Tibial artery (tissue), 4 donors: Measurements from ENCODE around the gene RERE.

Experiments
- DNase-seq, 2 donors: peaks; one replicate each; pipeline ENCODE4 v3.0.0-alpha.2; 2019
- H3K27ac ChIP-seq, 2 donors: fragments of 200-600 bp; sonication (generic) in 1 of 2; 1 replicate in 1 of 2; 2 replicates in 1 of 2; pipeline ENCODE4 v1.5.1; 2018 to 2019; ENCODE audit warnings: mild to moderate bottlenecking in 1 of 2
- H3K27me3 ChIP-seq, 2 donors: fragments of 200-600 bp; sonication (generic) in 1 of 2; one replicate each; pipeline versions ENCODE4 v1.5.1 to v1.6.0; 2016 to 2019
- H3K36me3 ChIP-seq, 3 donors: fragments of 200-600 bp; sonication (generic) in 2 of 3; one replicate each; pipeline ENCODE4 v1.5.1; 2016 to 2019; ENCODE audit warnings: mild to moderate bottlenecking in 2 of 3
- H3K4me1 ChIP-seq, 4 donors: fragments of 200-600 bp; sonication (generic) in 2 of 4; 1 replicate in 3 of 4; 2 replicates in 1 of 4; pipeline ENCODE4 v1.5.1; 2016 to 2019
- H3K4me3 ChIP-seq, 2 donors: fragments of 200-600 bp; sonication (generic) in 1 of 2; 1 replicate in 1 of 2; 2 replicates in 1 of 2; pipeline ENCODE4 v1.5.1; 2018 to 2019; ENCODE audit warnings: mild to moderate bottlenecking in 2 of 2
- H3K9me3 ChIP-seq, 3 donors: fragments of 200-600 bp; sonication (generic) in 1 of 3; one replicate each; pipeline ENCODE4 v1.5.1; 2016 to 2019
- intact Hi-C: fragments of 100-400 bp; cut with DNase I; formaldehyde crosslinking; loops from one replicate; pipeline ENCODE4 v1.15.0; 2023; ENCODE audit warnings: low total_unique reads
- TF ChIP-seq, protein P1 (sequence below), 2 experiments: fragments of 200-600 bp in 1 of 2; fragments of 450-650 bp in 1 of 2; IDR thresholded peaks; one replicate each; pipeline ENCODE4 v1.5.1; 2017 to 2019; ENCODE audit warnings: antibody characterized with exemption in 2 of 2, mild to moderate bottlenecking in 1 of 2, moderate library complexity in 1 of 2

Gene RERE

DNA sequence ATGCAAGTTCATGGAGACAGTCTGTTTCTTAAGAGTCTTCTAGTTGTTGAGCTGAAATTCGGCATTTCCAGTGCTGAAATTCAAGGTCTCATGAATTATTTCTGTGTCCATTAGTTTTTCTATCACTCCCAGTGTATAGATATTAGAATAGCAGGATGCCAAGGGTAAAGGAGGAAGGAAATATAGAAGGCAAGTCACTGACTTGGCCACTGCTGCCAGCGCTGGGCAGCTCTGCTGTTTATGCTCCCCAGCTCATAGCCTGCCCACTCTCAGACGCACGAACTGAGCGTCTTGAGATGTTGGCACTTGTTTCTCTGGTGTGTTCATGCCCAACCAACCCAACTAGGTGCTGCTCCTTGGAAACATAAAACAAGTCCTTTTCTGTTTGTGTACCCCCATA, 389.5 kb downstream of the RERE start:
- Histone ChIP-seq H3K4me3 (no peak overlapping the region), H3K4me1 (peaks cover 0 to 24% (median 17%) of the 10 kb centered on the region in 4 donors), H3K27ac (peak overlapping the region; percentile 23 to 42), H3K9me3 (no peaks in the 10 kb centered on the region), H3K36me3 (no peaks in the 10 kb centered on the region), H3K27me3 (no peaks in the 10 kb centered on the region)
- TF ChIP-seq, protein P1, sequence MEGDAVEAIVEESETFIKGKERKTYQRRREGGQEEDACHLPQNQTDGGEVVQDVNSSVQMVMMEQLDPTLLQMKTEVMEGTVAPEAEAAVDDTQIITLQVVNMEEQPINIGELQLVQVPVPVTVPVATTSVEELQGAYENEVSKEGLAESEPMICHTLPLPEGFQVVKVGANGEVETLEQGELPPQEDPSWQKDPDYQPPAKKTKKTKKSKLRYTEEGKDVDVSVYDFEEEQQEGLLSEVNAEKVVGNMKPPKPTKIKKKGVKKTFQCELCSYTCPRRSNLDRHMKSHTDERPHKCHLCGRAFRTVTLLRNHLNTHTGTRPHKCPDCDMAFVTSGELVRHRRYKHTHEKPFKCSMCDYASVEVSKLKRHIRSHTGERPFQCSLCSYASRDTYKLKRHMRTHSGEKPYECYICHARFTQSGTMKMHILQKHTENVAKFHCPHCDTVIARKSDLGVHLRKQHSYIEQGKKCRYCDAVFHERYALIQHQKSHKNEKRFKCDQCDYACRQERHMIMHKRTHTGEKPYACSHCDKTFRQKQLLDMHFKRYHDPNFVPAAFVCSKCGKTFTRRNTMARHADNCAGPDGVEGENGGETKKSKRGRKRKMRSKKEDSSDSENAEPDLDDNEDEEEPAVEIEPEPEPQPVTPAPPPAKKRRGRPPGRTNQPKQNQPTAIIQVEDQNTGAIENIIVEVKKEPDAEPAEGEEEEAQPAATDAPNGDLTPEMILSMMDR (IDR thresholded peaks at IDR 0.05), result no peak
- DNase-seq, result peak; percentile 45 to 76
- intact Hi-C loops, result loop anchor here (10.0 kb wide), 1 partner anchor 277 kb away; no protein-coding TSS in a partner anchor

GRCh38 chr1:8427493-8427892, 389.9 kb downstream of the RERE start:
- H3K27ac ChIP-seq, result peak overlapping the region; percentile 23 to 42
- no peaks in the 10 kb centered on the region for H3K9me3 ChIP-seq
- H3K4me1 ChIP-seq, result peaks cover 0 to 24% (median 17%) of the 10 kb centered on the region in 4 donors
- no peaks in the 10 kb centered on the region for H3K36me3 ChIP-seq
- intact Hi-C loops, result loop anchor here (10.0 kb wide), 1 partner anchor 277 kb away; no protein-coding TSS in a partner anchor
- TF ChIP-seq, protein P1 (IDR thresholded peaks at IDR 0.05), result no peak
- no peak overlapping the region for H3K4me3 ChIP-seq
- no peak for DNase-seq
- H3K27me3 ChIP-seq, result no peaks in the 10 kb centered on the region

- Histone ChIP-seq H3K4me3 (no peak overlapping the region), H3K9me3 (no peaks in the 10 kb centered on the region), H3K27ac (no peak overlapping the region), H3K4me1 (peaks cover 0 to 24% (median 17%) of the 10 kb centered on the region in 4 donors), H3K36me3 (no peaks in the 10 kb centered on the region), H3K27me3 (no peaks in the 10 kb centered on the region)
- TF ChIP-seq, protein P1 (IDR thresholded peaks at IDR 0.05), result no peak
- no peak for DNase-seq
- intact Hi-C loops, result loop anchor here (10.0 kb wide), 1 partner anchor 278 kb away; no protein-coding TSS in a partner anchor
Observed at GRCh38 chr1:8426996-8427395, 390.4 kb downstream of the RERE start.

GRCh38 chr1:8425781-8426161, 391.7 kb downstream of the RERE start:
- DNase-seq, result no peak
- TF ChIP-seq, protein P1 (IDR thresholded peaks at IDR 0.05), result no peak
- intact Hi-C loops, result loop anchor here (10.0 kb wide), 1 partner anchor 279 kb away; no protein-coding TSS in a partner anchor
- Histone ChIP-seq H3K4me3 (no peak overlapping the region), H3K9me3 (no peaks in the 10 kb centered on the region), H3K36me3 (no peaks in the 10 kb centered on the region), H3K4me1 (peaks cover 0 to 24% (median 16%) of the 10 kb centered on the region in 4 donors), H3K27me3 (no peaks in the 10 kb centered on the region), H3K27ac (peak overlapping the region in 1 of 2 donors; percentile 99)

GRCh38 chr1:8425150-8425780, 392.2 kb downstream of the RERE start:
- TF ChIP-seq, protein P1 (IDR thresholded peaks at IDR 0.05), result no peak
- Histone ChIP-seq H3K4me1 (peaks cover 0 to 29% (median 18%) of the 10 kb centered on the region in 4 donors), H3K27me3 (no peaks in the 10 kb centered on the region), H3K36me3 (no peaks in the 10 kb centered on the region), H3K9me3 (no peaks in the 10 kb centered on the region), H3K27ac (peak overlapping the region; percentile 95 to 99), H3K4me3 (peak overlapping the region in 1 of 2 donors; percentile 73)
- no peak for DNase-seq
- intact Hi-C loops, result loop anchor here (10.0 kb wide), 1 partner anchor 280 kb away; no protein-coding TSS in a partner anchor
